GM12872 (cell line): Measurements from ENCODE around the gene CTBP1.

Experiments used
- TF ChIP-seq, protein P1 (sequence below): IDR thresholded peaks from 3 replicates; pipeline ENCODE4 v1.5.1; 2011; ENCODE audit warnings: low read depth, mild to moderate bottlenecking, low read length, moderate library complexity; ENCODE audit not compliant: insufficient read depth

Gene CTBP1

DNA sequence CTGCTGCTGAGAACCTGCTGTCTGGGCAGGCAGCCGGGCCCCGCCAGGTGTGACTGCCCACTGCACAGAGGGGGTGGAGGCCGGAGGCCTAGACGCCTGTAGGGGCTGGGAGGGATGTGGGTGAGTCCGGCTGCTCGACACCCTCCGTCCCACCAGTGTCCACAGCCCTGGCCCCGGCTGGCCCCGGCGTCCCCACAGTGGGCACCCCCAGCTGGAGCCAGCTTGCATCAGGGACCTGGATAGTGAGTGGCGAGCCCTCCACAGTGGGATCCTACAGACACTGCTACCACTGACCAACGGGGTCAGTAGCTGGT is 41.8 kb downstream of the CTBP1 start:
- TF ChIP-seq, protein P1, sequence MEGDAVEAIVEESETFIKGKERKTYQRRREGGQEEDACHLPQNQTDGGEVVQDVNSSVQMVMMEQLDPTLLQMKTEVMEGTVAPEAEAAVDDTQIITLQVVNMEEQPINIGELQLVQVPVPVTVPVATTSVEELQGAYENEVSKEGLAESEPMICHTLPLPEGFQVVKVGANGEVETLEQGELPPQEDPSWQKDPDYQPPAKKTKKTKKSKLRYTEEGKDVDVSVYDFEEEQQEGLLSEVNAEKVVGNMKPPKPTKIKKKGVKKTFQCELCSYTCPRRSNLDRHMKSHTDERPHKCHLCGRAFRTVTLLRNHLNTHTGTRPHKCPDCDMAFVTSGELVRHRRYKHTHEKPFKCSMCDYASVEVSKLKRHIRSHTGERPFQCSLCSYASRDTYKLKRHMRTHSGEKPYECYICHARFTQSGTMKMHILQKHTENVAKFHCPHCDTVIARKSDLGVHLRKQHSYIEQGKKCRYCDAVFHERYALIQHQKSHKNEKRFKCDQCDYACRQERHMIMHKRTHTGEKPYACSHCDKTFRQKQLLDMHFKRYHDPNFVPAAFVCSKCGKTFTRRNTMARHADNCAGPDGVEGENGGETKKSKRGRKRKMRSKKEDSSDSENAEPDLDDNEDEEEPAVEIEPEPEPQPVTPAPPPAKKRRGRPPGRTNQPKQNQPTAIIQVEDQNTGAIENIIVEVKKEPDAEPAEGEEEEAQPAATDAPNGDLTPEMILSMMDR: no peak

DNA sequence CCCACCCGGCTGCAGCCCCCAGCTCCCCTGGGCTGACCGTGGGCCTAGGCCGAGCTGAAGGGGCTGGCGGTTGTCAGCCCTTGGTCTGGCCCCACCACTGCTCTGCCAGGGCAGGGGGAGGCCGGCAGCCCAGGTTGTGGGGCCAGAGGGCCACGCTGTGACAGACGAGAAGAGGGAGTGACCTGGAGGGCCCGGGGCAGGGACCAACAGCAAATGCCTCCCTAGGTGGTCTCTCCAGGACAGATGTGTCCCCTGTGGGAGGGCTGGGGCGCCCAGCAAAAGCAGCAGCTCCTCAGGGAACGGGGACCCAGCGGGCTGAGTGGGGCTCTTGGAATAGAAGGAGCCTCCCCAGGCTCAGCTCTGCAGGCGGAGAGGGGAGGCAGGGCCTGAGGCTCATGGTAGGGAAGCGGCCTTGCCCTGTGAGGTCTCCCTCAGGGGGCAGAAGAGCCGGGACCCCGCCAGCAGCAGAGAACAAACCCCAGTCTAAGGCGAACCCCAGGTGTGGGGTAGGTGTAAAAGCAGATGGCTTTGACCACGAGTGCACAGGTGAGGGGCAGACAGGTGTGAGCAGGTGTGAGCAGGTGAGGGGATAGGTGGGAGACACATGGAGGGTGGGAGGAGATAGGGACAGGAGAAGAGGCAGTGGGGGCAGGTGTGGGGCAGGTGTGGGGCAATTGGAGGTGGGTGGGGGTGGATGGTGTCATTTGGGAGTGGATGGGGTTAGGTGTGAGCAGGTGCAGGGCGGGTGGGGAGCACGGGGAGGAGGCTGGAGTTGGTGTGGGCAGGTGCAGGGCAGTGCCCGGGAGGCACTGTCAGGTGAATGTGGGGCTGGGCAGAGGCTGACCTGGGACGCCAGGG is 42.4 kb downstream of the CTBP1 start:
- TF ChIP-seq, protein P1: no peak

DNA sequence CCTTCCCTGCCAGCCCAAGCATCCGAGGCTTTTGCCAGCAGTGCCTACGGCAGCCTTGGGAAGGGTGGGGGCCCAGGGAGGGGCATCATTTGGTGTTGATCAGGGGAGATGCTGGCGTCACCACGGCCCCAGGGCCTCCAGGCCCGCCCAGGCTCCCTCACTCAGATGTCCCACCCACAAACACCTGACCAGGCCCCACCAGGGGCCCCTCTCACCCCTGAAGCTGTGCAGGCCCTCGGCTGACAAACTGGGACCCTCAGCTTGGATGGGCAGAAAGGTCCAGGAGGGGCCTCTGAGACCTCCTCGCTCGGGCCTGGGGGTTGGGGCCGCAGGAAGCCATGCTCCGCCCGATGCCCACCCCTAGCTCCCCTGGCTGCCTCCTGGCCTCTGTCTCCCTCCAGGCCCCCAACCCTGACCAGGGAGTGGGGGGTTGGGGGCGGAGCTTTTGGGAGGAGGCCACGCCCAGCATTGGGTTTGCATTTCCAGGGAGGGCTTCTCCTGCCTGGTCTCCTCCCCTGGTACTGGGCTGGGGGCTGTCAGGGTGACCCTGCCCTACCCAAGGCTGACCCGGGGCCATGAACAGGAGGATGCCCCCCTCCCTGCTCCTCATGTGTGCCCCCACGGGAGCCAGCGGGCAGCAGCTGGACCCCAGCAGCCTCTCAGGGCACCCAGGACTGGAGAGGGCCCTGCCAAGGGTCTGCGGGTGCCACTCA is 43.2 kb downstream of the CTBP1 start:
- TF ChIP-seq, protein P1: no peak

DNA sequence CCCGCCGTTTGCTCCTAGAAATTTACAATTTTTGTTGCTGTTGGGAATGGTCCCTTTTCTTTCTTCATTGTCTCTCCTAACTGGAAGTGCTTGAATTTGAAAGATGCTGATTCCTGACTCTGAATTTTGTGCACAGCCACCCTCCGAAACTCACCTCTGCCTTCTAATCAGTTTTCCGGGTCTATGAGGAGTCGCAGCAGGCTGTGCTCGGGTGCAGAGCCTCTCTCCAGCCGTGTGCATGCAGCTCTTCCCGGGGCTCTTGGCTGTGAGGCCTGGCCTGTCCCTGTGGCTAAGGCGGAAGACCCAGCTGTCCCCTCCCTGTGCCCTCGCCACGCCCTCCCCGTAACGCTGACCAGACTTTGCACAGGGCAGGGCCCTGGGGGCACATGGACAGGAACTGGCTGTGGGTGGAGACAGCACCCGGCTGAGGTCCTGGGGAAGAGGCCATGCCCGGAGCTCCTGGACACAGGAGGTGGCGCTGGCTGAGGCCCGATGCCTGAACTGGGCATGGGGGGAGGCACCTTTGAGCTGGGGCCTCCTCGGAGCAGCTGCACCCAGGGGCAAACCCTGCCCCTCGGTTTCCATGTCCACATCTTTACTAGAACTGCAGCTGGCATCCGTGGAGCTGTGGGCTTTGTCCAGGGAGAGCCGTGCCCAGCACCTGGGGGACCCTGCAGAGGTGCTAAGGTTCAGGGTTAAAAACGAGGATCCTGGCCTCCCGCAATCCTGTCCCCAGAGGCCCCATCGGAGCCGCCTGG is 43.9 kb downstream of the CTBP1 start:
- TF ChIP-seq, protein P1: no peak

DNA sequence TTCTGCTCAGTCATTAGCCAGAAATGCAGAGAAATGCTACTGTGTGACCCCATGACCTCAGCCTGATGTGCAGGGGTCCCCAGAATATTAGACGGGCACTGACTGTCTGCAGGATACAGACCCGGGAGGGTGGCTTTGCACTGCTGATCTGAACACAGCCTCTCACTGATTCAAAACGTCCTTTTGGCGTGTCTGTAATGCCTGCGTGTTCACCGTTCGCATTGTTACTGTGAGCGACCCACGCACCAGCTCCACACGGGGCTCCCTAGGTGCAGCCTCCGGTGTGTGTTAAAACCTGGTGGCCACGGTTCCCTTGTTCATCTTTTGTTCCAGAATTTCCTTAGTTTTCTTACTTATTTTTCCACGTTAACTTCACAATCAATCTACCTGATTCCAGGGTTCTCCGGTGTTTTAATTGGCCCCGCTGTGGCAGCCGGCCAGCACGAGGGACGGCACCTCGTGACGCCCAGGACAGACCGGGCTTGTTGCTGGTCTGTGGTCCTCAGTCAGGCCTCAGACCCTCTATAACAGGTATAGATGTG is 44.6 kb downstream of the CTBP1 start:
- TF ChIP-seq, protein P1: no peak

DNA sequence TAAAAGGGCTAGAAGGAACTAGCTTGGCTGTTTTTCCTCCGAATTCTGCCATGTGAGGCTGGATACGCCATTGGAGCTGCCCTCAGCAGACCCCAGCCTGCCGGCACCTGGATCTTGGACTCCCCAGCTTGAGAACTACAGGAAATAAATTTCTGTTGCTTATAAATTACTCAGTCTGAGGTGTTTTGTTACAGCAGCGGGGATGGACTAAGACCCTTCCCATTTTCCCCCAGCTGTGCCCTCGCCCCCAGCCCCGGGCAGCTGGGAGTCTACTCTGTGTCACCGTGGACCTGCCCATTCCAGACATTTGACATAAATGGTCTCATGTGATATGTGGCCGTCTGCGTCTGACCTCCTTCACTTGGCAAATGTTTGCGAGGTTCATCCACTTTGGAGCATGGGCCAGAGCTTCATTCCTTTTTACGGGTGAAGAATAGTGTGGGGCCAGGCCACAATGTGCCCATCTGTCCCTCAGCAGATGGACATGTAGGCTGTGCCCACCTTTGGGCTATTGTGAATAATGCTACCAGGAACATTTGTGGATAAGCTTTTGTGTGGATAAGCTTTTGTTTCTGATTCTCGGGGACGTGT is 45.8 kb downstream of the CTBP1 start:
- TF ChIP-seq, protein P1: no peak
